ENCODE measurements around the gene PRKG1. TPM values are rescaled to one million over a fixed set of nuclear protein-coding genes. Genes with fewer than 3 reads are reported as not detected.

Gene PRKG1
- total and polyA plus RNA-seq, 2 of the 8 experiments (the other 6 are each of a cell fraction or from before 2014, with no cell fraction given) = 4.2 to 15.2 TPM

GRCh38 chr10:51487576-51487975 lies 413.3 kb downstream of the PRKG1 start (continued):
- no peak for TF ChIP-seq BRCA1 (IDR thresholded peaks at IDR 0.05; ENCODE audit: low read depth, low read length)
- no peak for TF ChIP-seq E2F6 (IDR thresholded peaks at IDR 0.05)
- TF ChIP-seq ASH2L (IDR thresholded peaks at IDR 0.05; ENCODE audit: low read length) = no peak
- no peak for TF ChIP-seq POU5F1 (IDR thresholded peaks at IDR 0.05; ENCODE audit: low read depth, low read length)
- TF ChIP-seq, protein P1, sequence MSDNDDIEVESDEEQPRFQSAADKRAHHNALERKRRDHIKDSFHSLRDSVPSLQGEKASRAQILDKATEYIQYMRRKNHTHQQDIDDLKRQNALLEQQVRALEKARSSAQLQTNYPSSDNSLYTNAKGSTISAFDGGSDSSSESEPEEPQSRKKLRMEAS (IDR thresholded peaks at IDR 0.05) = no peak

Data from H1 (cell line).